Glomerular endothelial cell (primary cell): ENCODE measurements around the gene IARS1. TPM values are rescaled to one million over a fixed set of nuclear protein-coding genes. Genes with fewer than 3 reads are reported as not detected.

Experiments
- DNase-seq: peaks from one replicate; pipeline ENCODE4 v3.0.0-alpha.2; 2011; ENCODE audit warnings: low read depth, low spot score; ENCODE audit errors: extremely low read depth
- total RNA-seq: library from RNA; depleted of rRNA; stranded (reverse); fragments of >200 nt; gene quantifications from 2 replicates; pipeline ENCODE4 v1.2.3, GENCODE V29; 2015

The IARS1 gene
- total RNA-seq, 1 donor from 2014 or later: 89.1 TPM

DNA sequence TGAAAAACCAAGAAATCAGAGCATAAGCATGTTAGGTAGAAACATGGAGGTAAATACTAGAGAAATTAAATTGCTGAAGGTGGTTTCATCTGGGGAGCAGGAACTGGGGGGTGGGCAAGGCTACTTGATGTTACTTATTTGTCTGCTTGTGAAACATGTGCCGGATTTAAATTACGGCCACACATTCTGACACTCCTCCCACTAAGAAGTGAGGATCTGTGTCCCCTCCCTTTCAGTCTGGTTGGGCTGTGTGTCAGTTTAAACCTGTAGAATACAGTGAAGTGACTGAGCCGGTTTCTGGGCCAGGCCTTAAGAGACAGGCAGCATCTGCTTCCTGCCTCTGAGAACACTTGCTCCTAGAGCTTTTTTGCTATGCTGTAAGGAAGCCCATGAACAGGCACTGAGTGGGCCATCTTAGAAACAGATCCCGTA is 2.3 kb upstream of the IARS1 start:
- DNase-seq: no peak

GRCh38 chr9:92295240-92295790 is 1.8 kb upstream of the IARS1 start:
- DNase-seq: no peak

DNA sequence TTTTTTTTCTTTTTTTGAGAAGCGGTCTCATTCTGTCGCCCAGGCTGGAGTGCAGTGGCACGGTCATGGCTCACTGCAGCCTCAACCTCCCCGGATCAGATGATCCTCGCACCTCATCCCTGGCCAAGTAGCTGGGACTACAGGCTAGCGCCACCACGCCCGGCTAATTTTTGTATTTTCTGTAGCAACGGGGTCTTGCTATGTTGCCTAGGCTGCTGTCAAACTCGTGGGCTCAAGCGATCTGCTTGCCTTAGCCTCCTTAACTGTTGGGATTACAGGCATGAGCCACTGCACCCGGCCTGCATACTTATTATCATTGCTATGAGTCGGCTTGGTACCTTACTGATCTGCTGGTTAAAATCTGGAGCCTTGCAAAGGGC is 790 bp upstream of the IARS1 start:
- no peak for DNase-seq

- DNase-seq: no peak
These were observed 482 bp downstream of the IARS1 start for GRCh38 chr9:92293075-92293354.

GRCh38 chr9:92292338-92293074 is 991 bp downstream of the IARS1 start:
- no peak for DNase-seq

- no peak for DNase-seq
These were observed 1.9 kb downstream of the IARS1 start for GRCh38 chr9:92291577-92291976.

GRCh38 chr9:92290785-92291429 is 2.6 kb downstream of the IARS1 start:
- no peak for DNase-seq

GRCh38 chr9:92289708-92290390 is 3.6 kb downstream of the IARS1 start:
- no peak for DNase-seq

- no peak for DNase-seq
These were observed 14.2 kb downstream of the IARS1 start for GRCh38 chr9:92279302-92279701.

DNA sequence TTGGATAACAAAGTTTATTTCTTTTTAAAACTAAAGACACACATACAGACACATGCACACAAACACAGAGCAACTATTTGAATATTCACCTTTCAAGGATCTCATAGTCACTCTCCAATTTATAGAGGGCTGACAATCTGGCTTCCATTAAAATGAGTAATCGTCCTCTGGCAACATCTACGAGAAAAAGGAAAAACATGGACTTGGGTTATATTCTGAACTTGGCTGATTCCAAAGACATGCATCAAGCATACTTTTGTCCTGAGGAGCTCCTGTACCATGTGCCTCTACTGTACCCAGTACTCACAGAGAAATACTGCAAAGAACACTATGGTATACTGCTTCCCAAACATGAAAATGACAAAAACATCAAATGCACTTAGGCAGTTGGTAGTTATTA is 15.4 kb downstream of the IARS1 start:
- DNase-seq: no peak

- no peak for DNase-seq
These were observed 17.0 kb downstream of the IARS1 start for GRCh38 chr9:92276331-92277032.

DNA sequence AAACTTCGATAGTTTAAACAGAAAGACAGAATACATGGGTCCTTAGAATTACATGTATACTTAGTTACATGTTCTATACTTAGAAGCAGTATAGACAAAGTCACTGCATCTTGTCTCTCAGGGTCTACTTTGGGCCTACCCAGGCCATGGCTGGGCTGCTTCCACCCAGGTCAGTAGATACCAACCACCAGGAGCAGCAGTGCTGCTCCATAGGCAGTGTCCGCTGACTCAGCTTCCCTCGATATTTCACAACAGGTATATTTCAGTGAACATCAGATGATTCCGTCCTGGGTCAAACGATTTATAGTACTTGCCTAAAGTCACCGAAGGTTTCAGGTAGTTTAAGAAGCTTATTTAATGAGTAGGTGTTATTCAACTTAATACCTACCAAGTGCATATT is 18.0 kb downstream of the IARS1 start:
- DNase-seq: no peak

DNA sequence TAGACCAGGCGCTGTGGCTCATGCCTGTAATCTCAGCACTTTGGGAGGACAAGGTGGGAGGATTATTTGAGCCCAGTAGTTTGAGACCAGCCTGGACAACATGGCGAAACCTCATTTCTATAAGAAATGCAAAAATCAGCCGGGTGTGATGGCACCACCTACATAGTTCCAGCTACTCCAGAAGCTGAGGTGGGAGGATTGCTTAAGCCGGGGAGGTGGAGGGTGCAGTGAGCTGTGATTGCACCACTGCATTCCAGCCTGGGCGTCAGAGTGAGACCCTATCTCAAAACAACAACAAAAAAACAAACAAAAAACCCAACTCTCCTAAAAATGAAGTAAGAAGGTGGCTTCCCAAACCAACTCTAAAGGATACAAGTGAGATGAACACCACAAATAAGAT is 23.0 kb downstream of the IARS1 start:
- DNase-seq: no peak

- no peak for DNase-seq
These were observed 27.0 kb downstream of the IARS1 start for GRCh38 chr9:92266486-92266885.

DNA sequence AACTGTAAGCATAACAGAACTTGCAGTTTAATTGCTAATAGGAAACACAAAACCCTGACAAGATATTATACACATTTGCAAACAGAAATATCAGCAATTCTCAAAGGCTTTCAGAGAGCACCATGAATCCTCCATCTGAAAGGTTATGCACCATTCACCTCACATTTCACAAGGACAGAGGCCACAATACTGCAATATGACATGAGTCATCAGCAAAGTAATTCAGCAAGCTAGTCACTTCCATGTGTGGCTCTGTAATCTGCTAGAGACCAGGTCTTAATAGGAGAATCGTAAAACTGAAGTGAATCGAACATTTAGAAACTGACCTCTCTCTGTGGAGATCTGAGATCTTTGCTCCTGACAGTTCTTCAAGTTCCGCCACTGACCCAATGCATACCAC is 28.3 kb downstream of the IARS1 start:
- DNase-seq: no peak

- DNase-seq: no peak
These were observed 30.4 kb downstream of the IARS1 start for GRCh38 chr9:92263131-92263530.

- no peak for DNase-seq
These were observed 36.2 kb downstream of the IARS1 start for GRCh38 chr9:92257327-92257726.

- DNase-seq: no peak
These were observed 38.8 kb downstream of the IARS1 start for GRCh38 chr9:92254381-92255337.

GRCh38 chr9:92253656-92254055 is 39.8 kb downstream of the IARS1 start:
- DNase-seq: no peak

- DNase-seq: no peak
These were observed 45.5 kb downstream of the IARS1 start for GRCh38 chr9:92247981-92248380.
